ENCODE results near the gene TMTC2.
"Not testable (repeated sequence)": the region's sequence is repeated elsewhere in the genome, so short reads cannot be mapped to it uniquely, and the experiment has no call there.

The TMTC2 gene

DNA sequence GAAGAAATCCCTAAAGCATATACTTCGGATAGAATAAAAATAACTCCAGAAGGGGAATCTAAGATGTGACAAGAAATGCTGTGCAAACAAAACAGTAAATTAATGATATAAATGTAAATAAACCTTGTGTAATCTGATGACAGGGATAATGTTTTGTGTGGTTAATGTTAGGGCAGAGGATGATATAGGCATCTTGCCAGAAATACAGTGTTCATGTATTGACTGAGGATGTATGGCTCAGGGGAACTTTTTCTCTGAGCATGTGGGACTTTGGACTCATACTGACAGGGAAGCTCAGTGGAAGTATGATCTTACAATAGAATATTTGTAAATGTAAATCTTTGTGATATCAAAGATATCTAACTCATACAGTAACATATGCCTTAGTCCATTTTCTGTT, 420.2 kb downstream of the TMTC2 start:
- no peak overlapping the region for H3K27ac ChIP-seq (ENCODE audit: poor library complexity, severe bottlenecking)
- H3K27me3 ChIP-seq (ENCODE audit: insufficient read depth, poor library complexity, severe bottlenecking), result no peaks in the 10 kb centered on the region
- TF ChIP-seq, protein P1, sequence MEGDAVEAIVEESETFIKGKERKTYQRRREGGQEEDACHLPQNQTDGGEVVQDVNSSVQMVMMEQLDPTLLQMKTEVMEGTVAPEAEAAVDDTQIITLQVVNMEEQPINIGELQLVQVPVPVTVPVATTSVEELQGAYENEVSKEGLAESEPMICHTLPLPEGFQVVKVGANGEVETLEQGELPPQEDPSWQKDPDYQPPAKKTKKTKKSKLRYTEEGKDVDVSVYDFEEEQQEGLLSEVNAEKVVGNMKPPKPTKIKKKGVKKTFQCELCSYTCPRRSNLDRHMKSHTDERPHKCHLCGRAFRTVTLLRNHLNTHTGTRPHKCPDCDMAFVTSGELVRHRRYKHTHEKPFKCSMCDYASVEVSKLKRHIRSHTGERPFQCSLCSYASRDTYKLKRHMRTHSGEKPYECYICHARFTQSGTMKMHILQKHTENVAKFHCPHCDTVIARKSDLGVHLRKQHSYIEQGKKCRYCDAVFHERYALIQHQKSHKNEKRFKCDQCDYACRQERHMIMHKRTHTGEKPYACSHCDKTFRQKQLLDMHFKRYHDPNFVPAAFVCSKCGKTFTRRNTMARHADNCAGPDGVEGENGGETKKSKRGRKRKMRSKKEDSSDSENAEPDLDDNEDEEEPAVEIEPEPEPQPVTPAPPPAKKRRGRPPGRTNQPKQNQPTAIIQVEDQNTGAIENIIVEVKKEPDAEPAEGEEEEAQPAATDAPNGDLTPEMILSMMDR (IDR thresholded peaks at IDR 0.05; ENCODE audit: poor library complexity, severe bottlenecking), result no peak
- no peaks in the 10 kb centered on the region for H3K9me3 ChIP-seq (ENCODE audit: severe bottlenecking)
- H3K4me1 ChIP-seq (ENCODE audit: insufficient read depth, poor library complexity, severe bottlenecking), result no peaks in the 10 kb centered on the region
- ATAC-seq (ENCODE audit: low read depth) (no peak), DNase-seq (ENCODE audit: low spot score) (no peak)
- no peak overlapping the region for H3K4me3 ChIP-seq (ENCODE audit: severe bottlenecking)
- no peaks in the 10 kb centered on the region for H3K36me3 ChIP-seq (ENCODE audit: low read depth)

DNA sequence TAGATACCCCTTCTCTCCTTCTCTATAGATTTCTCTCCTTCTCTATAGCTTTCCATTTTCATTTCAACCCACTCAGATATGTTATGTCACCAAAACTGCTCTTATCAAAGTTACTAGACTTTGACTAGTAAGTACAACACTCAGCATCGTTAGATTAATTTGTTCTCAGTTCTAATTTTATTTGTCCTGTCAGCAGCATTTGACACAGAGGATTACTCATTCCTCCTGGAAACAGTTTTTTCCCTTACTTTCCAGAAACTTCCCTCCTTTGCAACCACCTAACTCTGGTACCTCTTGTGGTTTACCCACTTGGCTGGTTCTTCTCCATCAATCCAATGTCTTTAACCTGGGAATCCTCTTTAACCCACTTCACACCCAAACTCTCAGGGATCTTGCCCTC, 423.7 kb downstream of the TMTC2 start:
- Histone ChIP-seq H3K27me3 (ENCODE audit: insufficient read depth, poor library complexity, severe bottlenecking) (no peaks in the 10 kb centered on the region), H3K9me3 (ENCODE audit: severe bottlenecking) (no peaks in the 10 kb centered on the region), H3K4me3 (ENCODE audit: severe bottlenecking) (no peak overlapping the region), H3K36me3 (ENCODE audit: low read depth) (no peaks in the 10 kb centered on the region), H3K27ac (ENCODE audit: poor library complexity, severe bottlenecking) (no peak overlapping the region), H3K4me1 (ENCODE audit: insufficient read depth, poor library complexity, severe bottlenecking) (no peaks in the 10 kb centered on the region)
- ATAC-seq (ENCODE audit: low read depth) (no peak), DNase-seq (ENCODE audit: low spot score) (no peak)
- TF ChIP-seq, protein P1 (IDR thresholded peaks at IDR 0.05; ENCODE audit: poor library complexity, severe bottlenecking), result no peak

DNA sequence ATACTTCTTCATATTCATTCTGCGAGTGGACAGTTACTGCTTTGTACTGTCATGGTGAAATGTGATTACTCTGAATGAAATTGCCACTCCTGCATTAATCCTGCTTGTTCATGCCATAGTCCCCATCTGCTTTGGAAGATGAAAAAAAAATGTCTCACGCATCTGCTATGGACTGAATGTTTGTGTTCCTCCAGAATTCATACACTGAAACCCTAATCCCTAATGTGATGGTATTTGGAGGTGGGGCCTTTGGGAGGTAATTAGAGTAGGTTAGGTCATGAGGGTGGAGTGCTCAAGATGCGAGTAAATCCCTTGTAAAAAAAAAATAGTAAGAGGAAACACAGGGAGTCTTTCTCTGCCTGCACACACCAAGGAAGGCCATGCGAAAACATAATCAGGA, 427.2 kb downstream of the TMTC2 start:
- TF ChIP-seq, protein P1 (IDR thresholded peaks at IDR 0.05; ENCODE audit: poor library complexity, severe bottlenecking), result no peak
- H3K4me3 ChIP-seq (ENCODE audit: severe bottlenecking), result no peak overlapping the region
- ATAC-seq (ENCODE audit: low read depth) (no peak), DNase-seq (ENCODE audit: low spot score) (no peak)
- no peaks in the 10 kb centered on the region for H3K4me1 ChIP-seq (ENCODE audit: insufficient read depth, poor library complexity, severe bottlenecking)
- no peaks in the 10 kb centered on the region for H3K27me3 ChIP-seq (ENCODE audit: insufficient read depth, poor library complexity, severe bottlenecking)
- no peaks in the 10 kb centered on the region for H3K9me3 ChIP-seq (ENCODE audit: severe bottlenecking)
- H3K36me3 ChIP-seq (ENCODE audit: low read depth), result no peaks in the 10 kb centered on the region
- H3K27ac ChIP-seq (ENCODE audit: poor library complexity, severe bottlenecking), result no peak overlapping the region

DNA sequence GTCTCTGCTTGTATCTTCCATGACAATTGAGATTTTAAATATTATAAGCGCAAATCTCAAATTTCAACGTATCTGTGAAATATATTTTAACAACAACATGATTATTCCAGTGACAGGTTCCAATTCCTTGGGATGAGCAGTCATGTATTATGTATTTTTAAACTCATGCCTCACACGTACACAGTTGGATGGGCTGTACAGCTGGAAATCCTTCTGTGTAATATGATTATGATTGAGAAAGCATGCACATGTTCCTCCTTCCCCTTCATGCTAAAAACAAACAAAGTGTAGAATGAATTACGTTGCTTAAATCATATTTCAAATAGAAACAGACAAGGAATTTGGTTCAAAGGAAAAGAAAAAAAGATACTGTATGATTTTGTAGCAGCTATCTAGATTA, 428.3 kb downstream of the TMTC2 start:
- ATAC-seq (ENCODE audit: low read depth) (no peak), DNase-seq (ENCODE audit: low spot score) (no peak)
- no peaks in the 10 kb centered on the region for H3K9me3 ChIP-seq (ENCODE audit: severe bottlenecking)
- no peak overlapping the region for H3K27ac ChIP-seq (ENCODE audit: poor library complexity, severe bottlenecking)
- H3K4me3 ChIP-seq (ENCODE audit: severe bottlenecking), result no peak overlapping the region
- TF ChIP-seq, protein P1 (IDR thresholded peaks at IDR 0.05; ENCODE audit: poor library complexity, severe bottlenecking), result no peak
- H3K27me3 ChIP-seq (ENCODE audit: insufficient read depth, poor library complexity, severe bottlenecking), result no peaks in the 10 kb centered on the region
- H3K4me1 ChIP-seq (ENCODE audit: insufficient read depth, poor library complexity, severe bottlenecking), result no peaks in the 10 kb centered on the region
- H3K36me3 ChIP-seq (ENCODE audit: low read depth), result no peaks in the 10 kb centered on the region

DNA sequence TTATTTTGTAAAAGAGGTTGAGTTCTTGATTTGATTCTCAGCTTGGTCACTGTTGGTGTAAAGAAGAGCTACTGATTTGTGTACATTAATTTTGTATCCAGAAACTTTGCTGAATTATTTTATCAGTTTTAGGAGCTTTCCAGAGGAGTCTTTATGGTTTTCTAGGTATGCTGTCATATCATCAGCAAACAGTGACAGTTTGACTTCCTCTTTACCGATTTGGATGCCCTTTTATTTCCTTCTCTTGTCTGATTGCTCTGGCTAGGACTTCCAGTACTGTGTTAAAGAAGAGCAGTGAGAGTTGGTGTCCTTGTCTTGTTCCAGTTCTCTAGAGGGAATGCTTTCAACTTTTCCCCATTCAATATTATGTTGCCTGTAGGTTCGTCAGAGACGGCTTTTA, 431.2 kb downstream of the TMTC2 start:
- ATAC-seq (ENCODE audit: low read depth); H3K4me1 ChIP-seq (ENCODE audit: insufficient read depth, poor library complexity, severe bottlenecking); H3K9me3 ChIP-seq (ENCODE audit: severe bottlenecking); H3K27ac ChIP-seq (ENCODE audit: poor library complexity, severe bottlenecking); H3K36me3 ChIP-seq (ENCODE audit: low read depth); DNase-seq (ENCODE audit: low spot score); H3K4me3 ChIP-seq (ENCODE audit: severe bottlenecking); H3K27me3 ChIP-seq (ENCODE audit: insufficient read depth, poor library complexity, severe bottlenecking): not testable (repeated sequence)
